Measurements from ENCODE around the gene API5.

API5 gene

GRCh38 chr11:43311791-43312607 lies at the start of gene API5:
Gene API5, plus strand, starts transcription at chr11:43311996. Its CDS starts 132 bp downstream, at chr11:43312128.
- TF ChIP-seq CTCF (IDR thresholded peaks at IDR 0.05; ENCODE audit: low read depth, low read length) = peak; percentile 83

GRCh38 chr11:43267856-43268580 lies 43.8 kb upstream of the API5 start:
- no peak for DNase-seq (ENCODE audit: extremely low read depth, low read depth)
- no peak for TF ChIP-seq CTCF (IDR thresholded peaks at IDR 0.05; ENCODE audit: low read depth, low read length)

More at GRCh38 chr11:43311791-43312607, at the start of gene API5:
- peak; percentile 69 for DNase-seq (ENCODE audit: extremely low read depth, low read depth)

GRCh38 chr11:43268786-43269185 lies 43.0 kb upstream of the API5 start:
- TF ChIP-seq CTCF (IDR thresholded peaks at IDR 0.05; ENCODE audit: low read depth, low read length) = no peak
- DNase-seq (ENCODE audit: extremely low read depth, low read depth) = no peak

GRCh38 chr11:43269254-43269918 lies 42.4 kb upstream of the API5 start:
- no peak for DNase-seq (ENCODE audit: extremely low read depth, low read depth)
- no peak for TF ChIP-seq CTCF (IDR thresholded peaks at IDR 0.05; ENCODE audit: low read depth, low read length)

- no peak for DNase-seq (ENCODE audit: extremely low read depth, low read depth)
- no peak for TF ChIP-seq CTCF (IDR thresholded peaks at IDR 0.05; ENCODE audit: low read depth, low read length)
Measured at GRCh38 chr11:43270468-43270867, 41.3 kb upstream of the API5 start.

- DNase-seq (ENCODE audit: extremely low read depth, low read depth) = no peak
- no peak; the same call in 1 of the 2 replicates for TF ChIP-seq CTCF (IDR thresholded peaks at IDR 0.05; ENCODE audit: low read depth, low read length)
Measured at GRCh38 chr11:43278193-43278956, 33.4 kb upstream of the API5 start.
